Measurements from ENCODE around the gene ADRA2C. TPM values are rescaled to one million over a fixed set of nuclear protein-coding genes. Genes with fewer than 3 reads are reported as not detected.
A peak's percentile ranks its signal among the peaks of the same experiment; 100 is the strongest.

The ADRA2C gene
- total RNA-seq, 1 experiment from 2014 or later, result 8.6 TPM

- Mint-ChIP-seq H3K36me3 (ENCODE audit: insufficient read depth in 1 of 3, low read depth in 3 of 3) (peaks cover 0 to 12% (median 6%) of the 10 kb centered on the region in 3 experiments; a peak in 4 of 7 replicates), H3K9me3 (peaks cover 10 to 15% of the 10 kb centered on the region in 2 experiments)
Measured at GRCh38 chr4:3744901-3745300, 21.3 kb upstream of the ADRA2C start.

More at GRCh38 chr4:3744901-3745300, 21.3 kb upstream of the ADRA2C start:
- Histone ChIP-seq H3T11ph (ENCODE audit: low read length) (no peak overlapping the region), H3K4ac (ENCODE audit: low read depth, low read length) (no peak overlapping the region), H2BK20ac (ENCODE audit: low read depth, low read length, poor library complexity, severe bottlenecking) (no peak overlapping the region), H3K18ac (ENCODE audit: insufficient read length, low read depth, low read length) (no peak overlapping the region), H4K91ac (ENCODE audit: insufficient read length, low read depth, low read length) (no peak overlapping the region), H3K23ac (ENCODE audit: insufficient read length, low read depth, low read length) (no peak overlapping the region), H3K4me1 (ENCODE audit: insufficient read depth, low read length) (no peaks in the 10 kb centered on the region), H2BK12ac (ENCODE audit: insufficient read length, low read depth, low read length) (no peak overlapping the region), H2BK120ac (ENCODE audit: low read depth, low read length, poor library complexity, severe bottlenecking) (no peak overlapping the region), H3K4me2 (ENCODE audit: insufficient read depth, insufficient read length, low read length) (no peak overlapping the region), H2BK5ac (ENCODE audit: insufficient read length, low read length) (no peak overlapping the region), H2BK15ac (ENCODE audit: low read depth, low read length) (no peak overlapping the region), H3K56ac (ENCODE audit: insufficient read length, low read depth, low read length) (no peak overlapping the region), H3K9me3 (ENCODE audit: control insufficient read depth, low read depth, low read length) (no peaks in the 10 kb centered on the region), H3K23me2 (ENCODE audit: insufficient read length, low read depth, low read length, poor library complexity, severe bottlenecking) (peaks cover 3% of the 10 kb centered on the region), H4K5ac (ENCODE audit: insufficient read length, low read depth, low read length) (no peak overlapping the region), H3K27me3 (ENCODE audit: insufficient read depth, low read length) (no peaks in the 10 kb centered on the region), H3K79me1 (ENCODE audit: insufficient read depth, low read depth, low read length, poor library complexity, severe bottlenecking) (no peaks in the 10 kb centered on the region), H3K14ac (ENCODE audit: insufficient read depth, low read length) (no peak overlapping the region), H3K79me2 (ENCODE audit: insufficient read depth, low read length) (no peaks in the 10 kb centered on the region), H2AK5ac (ENCODE audit: insufficient read length, low read length) (no peak overlapping the region), H4K20me1 (ENCODE audit: control insufficient read depth, insufficient read depth, insufficient read length) (no peaks in the 10 kb centered on the region), H2AFZ (ENCODE audit: low read length) (no peak overlapping the region), H3K9ac (ENCODE audit: extremely low read depth, insufficient read length, low read length) (no peak overlapping the region), H3K27ac (ENCODE audit: insufficient read length, low read depth, low read length) (no peak overlapping the region), H4K8ac (replicated peaks; ENCODE audit: insufficient read length, low read depth, low read length) (no peak overlapping the region)
- Mint-ChIP-seq H3K27me3 (ENCODE audit: low read depth) (peaks cover 67% of the 10 kb centered on the region), H3K4me3 (0 out of 5 replicates have a peak overlapping the region, but pooled peaks of 1 of the 2 experiments have one; percentile 60), H3K4me1 (peaks cover 26 to 41% of the 10 kb centered on the region in 2 experiments), H3K27ac (no peak overlapping the region)
- no peak for DNase-seq
- WGBS (ENCODE audit: extremely low coverage, insufficient read length, low lambda C conversion rate), result no CpG with 5 or more reads among the region's 14 CpGs
- TF ChIP-seq CTCF (conservative IDR thresholded peaks at IDR 0.05), result no peak

All from H9 (cell line).